HG03135 (cell line): Measurements from ENCODE around the gene ZNF445.
"Not testable (repeated sequence)": the region's sequence is repeated elsewhere in the genome, so short reads cannot be mapped to it uniquely, and the experiment has no call there.

ENCODE experiments used
- ATAC-seq: cut with Tn5 transposase; IDR thresholded peaks from one replicate; pipeline ENCODE4 v1.9.1; 2021; ENCODE audit warnings: mild to moderate bottlenecking, moderate library complexity; ENCODE audit not compliant: unreplicated experiment

The ZNF445 gene

DNA sequence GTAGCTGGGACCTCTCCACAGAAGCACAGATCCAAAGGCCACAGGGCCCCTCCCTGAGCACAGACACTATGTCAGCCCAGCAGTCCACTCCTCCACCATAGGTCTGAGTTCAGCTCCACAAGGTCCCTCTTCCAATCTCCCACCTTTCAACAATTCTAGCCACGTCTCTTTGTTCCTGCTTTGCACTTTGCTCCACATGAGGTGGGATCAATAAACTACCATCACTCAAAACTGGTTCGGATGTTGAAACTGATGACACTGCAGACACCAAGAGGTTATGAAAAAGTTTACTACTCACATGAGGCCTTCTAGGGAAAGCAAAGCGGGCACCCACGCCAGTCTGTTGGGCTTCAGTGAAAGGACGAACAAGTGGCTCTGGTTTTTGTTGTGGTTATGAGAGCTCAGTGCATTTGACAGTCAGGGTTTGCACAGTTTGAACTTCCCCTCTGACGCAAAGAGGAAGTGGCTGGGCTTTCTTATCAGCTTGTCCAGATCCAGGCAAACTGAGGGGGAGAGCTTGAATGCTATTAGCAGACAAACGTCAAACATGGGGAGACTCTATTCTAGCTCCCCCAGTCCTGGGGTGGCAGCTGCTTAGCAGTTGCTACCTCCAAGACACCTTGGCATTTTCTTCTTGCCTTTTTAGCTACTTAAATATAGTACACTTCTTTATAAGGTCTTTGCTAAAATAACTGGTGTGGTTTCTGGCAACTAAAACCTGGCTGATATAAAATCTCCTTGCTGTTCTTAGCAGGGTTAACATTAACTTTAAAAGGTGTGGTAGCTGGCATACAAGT is 37.8 kb downstream of the ZNF445 start:
- peak; percentile 84 for ATAC-seq

DNA sequence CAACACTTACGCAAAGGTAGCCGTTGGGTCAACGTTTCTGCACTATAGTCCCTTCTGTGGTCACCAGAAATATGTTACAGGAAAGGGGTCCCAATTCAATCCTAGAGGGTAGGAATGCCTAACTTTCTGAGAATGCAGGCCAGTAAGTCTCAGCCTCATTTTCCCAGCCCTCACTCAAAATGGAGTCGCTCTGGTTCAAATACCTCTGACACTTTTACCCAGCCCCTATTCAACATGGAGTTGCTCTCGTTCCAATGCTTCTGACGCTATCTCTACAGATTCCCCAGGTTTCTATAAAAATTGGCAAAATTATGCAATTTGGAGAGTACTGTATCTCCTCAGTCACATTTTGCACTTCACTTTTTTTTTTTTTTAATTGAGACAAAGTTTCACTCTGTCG is 39.7 kb downstream of the ZNF445 start:
- no peak for ATAC-seq

DNA sequence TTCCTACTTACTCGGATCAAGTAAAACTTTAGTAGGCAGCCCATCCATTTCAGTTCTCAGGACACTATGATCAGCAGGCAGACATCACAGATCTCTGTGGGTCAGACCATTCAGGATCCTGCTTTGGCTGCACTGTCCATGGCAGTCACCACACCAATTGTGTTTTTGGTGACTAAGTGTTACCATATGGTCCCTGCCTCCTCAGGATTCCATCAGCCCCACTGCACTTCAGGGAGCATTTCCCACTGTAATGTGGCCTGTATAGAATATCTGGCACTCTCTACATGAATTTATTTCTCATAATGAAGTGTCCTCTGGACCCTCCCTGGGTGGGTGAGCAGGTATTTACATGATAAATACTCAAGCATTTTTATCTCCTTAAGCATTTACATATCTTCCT is 41.3 kb downstream of the ZNF445 start:
- no peak for ATAC-seq

DNA sequence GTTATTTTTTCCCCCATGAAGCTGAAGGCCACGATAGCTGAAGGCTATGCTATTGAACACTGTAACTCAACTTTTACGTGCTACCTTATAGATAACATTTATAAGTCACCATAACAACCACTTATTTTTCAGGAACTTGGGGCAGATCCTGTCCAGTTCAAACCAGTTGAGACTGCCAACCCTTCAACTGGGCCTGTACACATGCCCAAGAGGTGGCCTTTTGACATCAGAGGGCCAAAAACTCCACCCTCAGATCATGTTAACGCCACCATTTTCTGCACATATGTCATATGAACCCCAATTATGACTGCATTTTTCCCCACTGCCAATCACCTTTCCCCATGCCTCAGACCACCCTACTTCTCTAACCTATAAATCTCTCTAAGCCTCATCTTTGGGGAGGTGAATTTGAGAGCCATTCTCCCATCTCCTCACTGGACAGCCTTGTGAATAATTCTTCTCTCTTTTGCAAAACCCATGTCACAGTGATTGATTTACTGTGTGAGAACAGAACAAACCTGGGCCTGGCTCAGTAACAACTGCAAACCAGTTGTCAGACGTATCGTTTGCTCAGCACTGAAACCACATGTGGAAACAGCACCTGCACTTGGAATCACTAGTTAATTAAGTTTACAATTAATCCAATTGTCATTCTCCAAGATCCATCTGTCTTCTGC is 42.5 kb downstream of the ZNF445 start:
- ATAC-seq, result no peak

DNA sequence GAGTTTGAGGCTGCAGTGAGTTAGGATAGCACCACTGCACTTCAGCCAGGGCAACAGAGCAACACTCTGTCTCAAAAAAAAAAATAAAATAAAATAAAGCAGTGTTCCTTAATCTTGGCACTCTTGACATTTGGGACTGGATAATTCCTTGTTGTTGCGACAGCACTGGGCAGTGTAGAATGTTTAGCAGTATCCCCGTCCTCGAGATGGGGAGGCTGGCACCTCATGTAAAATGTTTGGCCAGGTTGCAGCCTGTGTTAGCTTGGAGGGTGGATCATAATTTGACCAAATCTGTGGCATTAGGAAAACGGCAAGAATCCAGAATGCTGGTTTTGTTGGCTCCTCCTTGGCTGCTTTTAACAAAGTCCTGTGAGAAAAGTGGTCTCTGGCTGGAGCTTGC is 47.0 kb downstream of the ZNF445 start:
- no peak for ATAC-seq

DNA sequence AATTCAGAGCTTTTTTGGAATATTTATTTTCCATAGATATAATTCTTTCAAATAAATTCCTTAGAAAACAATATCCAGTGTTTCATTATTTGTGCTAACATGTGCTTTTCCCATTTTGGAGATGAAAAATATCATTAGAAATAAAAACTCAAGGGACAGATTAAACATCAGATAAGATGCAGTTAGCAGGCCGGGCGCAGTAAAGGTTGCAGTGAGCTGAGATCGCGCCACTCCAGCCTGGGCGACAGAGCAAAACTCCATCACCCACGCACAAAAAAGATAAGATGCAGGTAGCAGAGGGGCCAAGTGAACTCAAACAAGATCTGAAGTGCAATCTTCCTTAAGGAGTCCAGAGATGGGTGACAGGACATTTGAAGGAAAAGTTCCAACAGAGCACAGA is 48.0 kb downstream of the ZNF445 start:
- no peak for ATAC-seq

DNA sequence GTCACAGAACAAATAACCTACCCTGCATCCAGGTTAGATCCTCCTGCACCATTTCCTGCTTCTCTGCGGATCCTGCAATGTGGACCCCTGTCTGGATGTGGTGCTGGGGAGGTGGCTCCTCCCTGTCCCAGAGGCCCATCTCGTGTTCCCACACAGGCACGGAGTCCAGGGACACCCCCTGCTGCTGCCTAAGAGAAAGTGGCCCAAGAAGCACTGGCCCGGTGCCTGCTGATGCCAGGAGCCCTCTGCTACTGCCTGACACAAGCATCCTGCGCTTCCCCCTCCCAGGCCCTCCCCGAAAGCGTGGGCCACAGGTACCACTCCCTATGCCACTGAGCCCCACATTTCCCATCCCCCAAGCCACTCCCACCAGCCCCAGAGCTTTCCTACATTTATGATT is 48.6 kb downstream of the ZNF445 start:
- ATAC-seq, result no peak

DNA sequence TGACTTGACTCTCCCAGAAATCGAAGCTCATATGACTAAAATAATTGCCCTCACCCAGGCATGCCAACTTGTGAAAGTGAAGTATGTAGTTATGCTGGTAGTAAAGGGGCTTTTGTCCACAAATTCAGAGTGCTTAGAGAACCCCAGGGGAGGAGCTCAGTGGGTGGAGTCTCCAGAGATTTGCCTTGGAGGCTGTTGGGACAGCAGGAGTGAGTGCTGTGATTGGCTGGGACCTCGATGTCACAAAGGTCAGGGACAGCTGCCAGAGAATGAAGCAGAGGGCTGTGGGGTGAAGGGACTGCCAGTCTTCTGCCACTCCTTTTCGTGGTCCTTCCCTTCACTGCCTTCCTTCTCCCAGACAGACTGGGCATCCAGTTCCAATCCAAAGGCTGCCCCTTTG is 49.8 kb downstream of the ZNF445 start:
- ATAC-seq, result no peak

DNA sequence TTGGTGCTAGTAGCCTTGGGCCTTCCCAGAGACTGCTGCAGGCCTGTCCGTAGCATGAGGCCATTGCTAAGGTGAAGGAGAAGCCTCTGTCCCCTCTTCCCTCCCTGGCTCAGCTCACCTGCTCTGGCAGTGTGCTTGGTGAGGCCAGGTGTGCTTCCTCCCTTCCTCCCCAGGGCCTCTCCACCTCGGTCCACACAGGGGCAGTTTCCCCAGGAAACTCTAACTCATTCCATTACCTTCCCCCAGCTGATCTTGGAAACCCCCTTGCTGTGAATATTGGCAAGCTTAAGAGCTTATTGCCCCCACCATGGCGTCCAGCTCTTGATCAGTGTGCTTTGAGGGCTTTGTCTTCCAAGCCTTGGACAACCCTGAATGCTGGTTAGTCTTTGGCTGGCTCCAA is 52.7 kb downstream of the ZNF445 start:
- no peak for ATAC-seq

DNA sequence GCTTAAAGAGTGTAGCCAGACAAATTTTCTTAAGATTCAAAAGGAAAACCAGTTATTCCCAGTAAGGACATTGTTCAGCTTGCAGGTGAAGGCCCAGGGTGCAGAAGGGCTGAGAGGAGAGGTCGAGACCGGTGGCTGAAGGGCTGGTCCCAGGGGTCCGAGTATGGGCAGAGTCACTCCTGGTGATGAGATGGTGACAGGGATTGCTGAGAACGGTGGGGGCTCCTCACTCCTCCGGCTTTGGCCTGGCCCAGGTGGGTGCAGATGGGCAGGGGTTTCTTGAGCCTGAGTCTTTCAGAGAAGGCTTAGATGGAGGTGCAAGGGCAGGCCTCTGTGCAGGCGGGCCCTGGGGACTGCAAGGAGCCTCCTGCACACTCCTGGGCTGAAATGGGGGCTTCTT is 56.2 kb downstream of the ZNF445 start:
- ATAC-seq, result no peak

DNA sequence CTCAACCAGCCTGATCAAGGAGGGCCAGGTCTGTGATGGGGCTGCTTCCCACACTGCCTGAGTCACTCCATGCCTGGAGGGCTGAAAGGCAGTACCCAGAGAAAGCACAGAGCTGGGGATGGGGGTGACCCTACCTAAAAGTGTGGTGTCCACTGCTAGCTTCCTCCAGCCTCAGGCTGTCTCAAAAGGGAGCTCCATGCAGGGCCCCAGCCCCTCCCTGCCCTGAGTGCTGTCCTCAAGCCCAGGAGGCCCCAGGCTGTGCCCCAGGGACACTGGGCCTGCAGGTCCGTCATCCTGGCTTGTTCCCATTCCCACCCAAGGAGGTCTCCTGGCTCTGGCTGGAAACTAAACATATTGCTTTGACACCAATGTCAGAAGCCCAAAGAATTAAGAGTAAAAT is 56.8 kb downstream of the ZNF445 start:
- no peak for ATAC-seq

DNA sequence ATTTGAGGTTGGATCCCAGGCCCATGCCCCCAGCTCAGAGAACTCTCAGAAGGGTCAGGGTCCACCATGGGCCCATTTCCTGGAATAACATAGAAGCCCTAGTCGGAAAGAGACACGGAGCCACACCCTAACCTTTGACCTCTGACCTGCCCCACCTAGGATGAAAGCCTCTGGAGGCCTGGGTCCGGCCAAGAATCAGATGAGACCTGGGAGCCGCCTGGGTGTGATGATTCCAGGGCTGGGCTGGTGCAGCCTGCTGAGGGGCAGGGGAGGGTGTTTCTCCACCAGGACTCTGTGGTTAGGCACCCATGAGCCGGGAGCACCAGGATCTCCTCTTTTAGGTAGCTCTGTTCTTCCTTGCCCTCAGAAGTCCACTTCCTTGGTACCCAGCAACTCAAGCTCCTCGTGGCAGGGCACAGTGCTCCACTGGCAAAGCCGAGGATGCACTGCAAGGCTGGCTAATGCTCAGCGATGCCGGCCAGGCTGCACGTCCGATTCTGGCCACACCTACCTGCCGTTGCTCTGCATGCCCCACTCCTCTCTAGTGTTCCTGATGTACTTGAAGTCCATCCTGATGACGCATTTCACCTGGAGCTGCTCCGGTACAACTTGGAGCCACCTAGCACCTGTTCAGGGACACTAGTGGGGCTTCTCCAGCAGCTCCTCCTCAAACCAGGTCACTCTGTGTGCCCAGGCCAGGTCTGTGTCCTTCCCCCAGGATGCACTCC is 57.4 kb downstream of the ZNF445 start:
- ATAC-seq, result no peak

DNA sequence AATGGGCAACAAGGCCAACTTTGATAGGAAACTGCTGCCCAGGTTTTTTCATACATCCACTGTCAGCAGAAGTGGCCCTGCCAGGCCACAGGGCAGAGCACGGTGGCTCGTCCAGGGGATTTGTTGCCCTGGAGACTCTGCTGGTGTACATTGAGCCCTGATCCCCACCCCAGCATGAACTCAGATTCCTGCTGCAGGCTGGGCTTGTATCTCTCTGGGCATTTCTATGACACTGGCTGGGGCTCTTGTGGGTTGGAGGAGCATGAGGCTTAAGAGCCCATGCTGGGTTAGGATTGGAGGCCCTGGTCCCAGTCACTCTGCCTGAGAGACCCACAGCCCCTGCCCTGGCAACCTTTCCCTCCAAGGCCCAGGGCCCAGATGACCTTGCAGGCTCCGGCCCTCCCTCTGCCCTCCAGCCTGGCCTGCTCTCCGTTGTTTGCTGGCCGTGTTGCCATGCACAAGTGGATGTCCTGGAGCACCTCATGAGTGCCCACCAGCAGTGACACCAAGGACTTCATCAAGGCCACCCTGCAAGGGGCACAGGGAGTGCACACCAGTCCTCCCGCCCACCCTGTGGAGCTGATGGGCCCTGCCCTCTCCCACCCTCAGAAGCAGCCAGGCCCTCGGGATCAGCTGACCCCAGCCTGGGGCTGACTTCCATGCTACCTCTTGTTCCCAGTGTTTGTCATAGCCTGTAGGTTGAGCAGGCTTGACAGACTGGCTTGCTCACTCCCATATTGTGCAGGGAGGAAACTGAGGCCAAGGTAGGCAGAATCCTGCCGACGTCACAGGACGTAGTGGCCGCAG is 58.2 kb downstream of the ZNF445 start:
- no peak for ATAC-seq

DNA sequence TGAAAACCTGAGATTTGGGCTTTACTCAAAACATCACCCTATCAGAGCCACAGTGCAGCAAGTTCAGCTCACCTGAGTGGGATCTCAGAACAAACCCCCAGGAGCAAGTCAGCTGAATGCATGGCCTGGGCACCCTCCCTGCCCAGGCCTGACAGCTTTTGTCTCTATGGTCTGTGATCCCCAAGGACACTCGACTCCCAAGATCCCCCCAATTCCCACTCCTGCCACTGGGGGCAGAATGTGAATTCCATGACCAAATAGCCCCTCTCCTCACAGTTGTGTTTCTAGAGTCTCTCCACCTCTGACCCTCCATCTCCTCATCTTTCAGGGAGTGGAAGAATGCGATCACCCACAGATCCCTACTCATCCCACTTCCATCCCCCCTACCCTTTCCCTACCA is 58.9 kb downstream of the ZNF445 start:
- no peak for ATAC-seq

DNA sequence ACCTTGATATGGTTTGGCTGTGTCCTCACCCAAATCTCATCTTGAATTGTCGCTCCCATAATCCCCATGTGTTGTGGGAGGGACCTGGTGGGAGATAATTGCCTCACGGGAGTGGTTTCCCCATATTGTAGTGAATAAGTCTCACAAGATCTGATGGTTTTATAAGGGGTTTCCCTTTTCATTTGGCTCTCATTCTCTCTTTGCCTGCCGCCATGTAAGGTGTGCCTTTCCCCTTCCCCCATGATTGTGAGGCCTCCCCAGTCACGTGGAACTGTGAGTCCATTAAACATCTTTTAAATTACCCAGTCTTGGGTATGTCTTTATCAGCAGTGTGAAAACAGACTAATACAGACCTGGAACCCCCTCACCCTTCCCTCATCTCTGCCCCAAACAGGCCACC is 59.4 kb downstream of the ZNF445 start:
- not testable (repeated sequence) for ATAC-seq

DNA sequence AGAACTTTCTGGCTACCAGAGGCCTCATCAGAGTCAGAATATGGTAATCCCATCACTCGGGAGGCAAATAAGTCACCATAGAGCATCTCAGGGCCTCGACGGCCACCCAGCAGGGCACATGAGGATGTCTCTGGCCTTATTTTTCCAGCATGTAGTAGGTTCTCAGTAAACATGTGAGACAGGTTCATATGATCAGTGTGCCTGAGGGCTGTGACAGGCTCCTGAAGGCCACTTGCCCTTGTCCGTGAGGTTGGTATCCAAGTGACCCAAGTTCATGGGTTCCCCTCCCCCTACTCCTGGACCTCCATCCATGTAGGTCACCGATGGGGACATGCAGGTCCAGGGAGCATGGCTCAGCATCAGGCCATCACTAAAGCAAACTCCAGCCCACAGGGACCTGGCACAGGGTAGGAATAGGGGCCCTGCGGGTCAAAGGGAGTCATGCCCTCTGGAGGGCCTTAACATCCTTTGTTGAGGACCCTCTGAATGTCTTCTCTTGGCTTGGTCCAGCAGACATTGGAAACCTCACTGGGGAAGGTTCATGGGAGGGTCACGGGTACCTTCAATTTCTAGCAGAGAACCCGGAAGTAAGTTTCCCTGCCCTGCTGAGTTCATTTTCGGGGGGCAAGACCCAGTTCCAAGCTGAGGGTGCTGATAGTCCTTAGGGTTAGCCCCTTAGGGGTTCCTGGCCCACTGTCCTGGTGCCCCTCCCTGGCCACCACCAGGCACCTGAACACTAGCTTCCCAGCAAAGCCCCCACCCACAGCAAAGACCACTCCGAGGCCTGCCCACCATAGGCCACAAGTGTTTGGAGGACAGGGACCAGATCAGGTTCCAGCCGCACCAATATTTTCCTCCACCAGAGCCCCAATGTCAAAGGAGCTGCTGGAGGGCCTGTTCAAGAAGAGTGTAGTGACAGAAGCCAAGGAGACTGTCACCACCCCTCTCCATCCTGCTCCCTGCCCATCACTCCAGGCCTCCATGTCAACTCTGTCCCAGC is 61.1 kb downstream of the ZNF445 start:
- ATAC-seq, result no peak

DNA sequence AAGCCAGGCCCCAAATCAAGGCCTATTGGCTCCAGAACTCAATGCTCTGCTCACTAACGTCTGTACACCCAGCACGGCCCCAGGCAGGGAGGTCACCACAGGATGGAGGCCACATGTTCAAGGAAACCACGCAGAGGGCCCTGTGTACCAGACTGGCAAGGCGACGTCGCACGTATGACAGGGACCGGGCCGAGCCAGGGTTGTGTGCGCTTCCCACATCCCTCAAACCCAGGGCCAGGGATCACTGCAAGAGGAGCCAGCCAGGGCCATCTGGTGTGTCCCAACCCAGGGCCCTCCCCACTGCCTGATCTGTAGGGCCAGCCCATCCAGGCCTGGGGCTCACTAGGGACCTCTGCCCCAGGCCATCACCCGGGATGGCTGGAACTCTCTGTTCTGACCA is 62.0 kb downstream of the ZNF445 start:
- ATAC-seq, result no peak

DNA sequence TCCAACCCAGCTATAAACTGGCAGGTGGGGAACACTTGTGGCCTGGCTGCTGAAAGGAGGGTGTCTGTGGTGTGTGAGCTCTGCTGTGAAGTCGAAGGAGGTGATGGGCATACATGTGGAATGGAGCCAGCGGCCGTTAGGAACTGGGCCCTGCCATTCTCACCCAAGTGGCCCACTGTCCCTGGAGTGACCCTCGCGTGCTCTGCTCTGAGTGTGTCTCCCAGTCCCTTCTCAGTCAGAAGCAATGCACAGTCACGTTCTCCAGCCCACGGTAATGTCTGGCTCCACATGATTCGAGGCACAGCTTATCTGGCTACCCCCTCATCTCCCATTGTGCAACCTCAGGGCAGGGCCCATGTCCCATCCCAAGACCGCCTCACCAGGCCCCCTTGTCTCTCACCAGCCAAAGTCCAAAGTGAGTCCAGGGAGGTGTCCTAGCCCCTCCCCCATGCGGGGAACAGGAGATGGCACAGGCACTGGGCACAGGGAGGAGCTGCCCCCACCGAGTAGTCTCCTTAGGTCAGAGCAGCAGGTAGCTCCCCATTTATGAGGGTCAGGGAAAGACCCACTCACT is 62.9 kb downstream of the ZNF445 start:
- no peak for ATAC-seq

DNA sequence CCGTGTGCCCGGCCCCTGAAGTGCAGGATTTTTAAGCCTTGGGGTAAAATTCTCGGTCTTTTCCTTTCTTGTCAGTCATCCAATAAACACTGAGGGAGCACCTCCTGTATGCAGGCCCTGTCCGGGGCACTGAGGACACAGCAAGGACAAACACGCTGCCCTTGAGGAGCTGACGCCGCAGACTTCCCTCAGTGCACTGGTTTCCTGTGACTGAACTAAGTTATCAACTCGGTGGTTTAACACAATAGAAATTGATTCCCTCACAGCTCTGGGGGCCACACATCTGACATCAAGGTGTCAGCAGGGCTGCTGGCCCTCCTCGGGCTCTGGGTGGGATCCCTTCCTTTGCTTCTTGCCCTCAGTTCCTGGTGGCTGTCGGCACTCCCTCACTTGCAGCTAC is 65.1 kb downstream of the ZNF445 start:
- no peak for ATAC-seq
